OCI-LY3 (cell line): ENCODE measurements around the gene MMADHC.

Experiments used
- H2AFZ ChIP-seq: fragments of 200-600, 300-600 bp; shearing (Covaris generic); 2 replicates; pipeline ENCODE4 v1.6.0; 2014; ENCODE audit warnings: antibody characterized with exemption, low read depth, low read length
- H3K27ac ChIP-seq: fragments of 200-600, 300-600 bp; sonication (generic); 2 replicates; pipeline ENCODE4 v1.5.1; 2014; ENCODE audit warnings: mild to moderate bottlenecking, low read length, moderate library complexity, mixed read lengths
- H3K27me3 ChIP-seq: fragments of 200-600, 300-600 bp; sonication (generic); 2 replicates; pipeline ENCODE4 v1.6.1; 2014; ENCODE audit warnings: low read depth, low read length, mixed read lengths
- H3K36me3 ChIP-seq: fragments of 200-600, 300-600 bp; sonication (generic); replicated peaks from 2 replicates; pipeline ENCODE3; 2014; ENCODE audit warnings: low read depth, low read length, mixed read lengths
- H3K4me1 ChIP-seq: fragments of 300-600, 200-600 bp; sonication (generic); 2 replicates; pipeline ENCODE4 v1.6.1; 2014; ENCODE audit warnings: low read length, mixed read lengths
- H3K4me2 ChIP-seq: fragments of 200-600, 300-600 bp; sonication (generic); 2 replicates; pipeline ENCODE4 v1.6.1; 2014; ENCODE audit warnings: low read length, mixed read lengths
- H3K4me3 ChIP-seq: fragments of 300-600, 200-600 bp; sonication (generic); 2 replicates; pipeline ENCODE4 v1.5.1; 2014; ENCODE audit warnings: antibody characterized with exemption, mild to moderate bottlenecking, low read length, moderate library complexity
- H3K79me2 ChIP-seq: fragments of 300-600, 200-600 bp; shearing (Covaris generic); 2 replicates; pipeline ENCODE4 v1.6.1; 2014; ENCODE audit warnings: mild to moderate bottlenecking, low read length, mixed read lengths
- H3K9ac ChIP-seq: fragments of 300-600, 200-600 bp; shearing (Covaris generic); 2 replicates; pipeline ENCODE4 v1.6.0; 2014; ENCODE audit warnings: mild to moderate bottlenecking, low read length, moderate library complexity
- H3K9me3 ChIP-seq: fragments of 200-600, 300-600 bp; shearing (Covaris generic); 2 replicates; pipeline ENCODE4 v1.6.1; 2014; ENCODE audit warnings: low read length, mixed read lengths; ENCODE audit not compliant: insufficient read depth
- H4K20me1 ChIP-seq: fragments of 200-600, 300-600 bp; sonication (generic); 2 replicates; pipeline ENCODE4 v1.6.1; 2016; ENCODE audit warnings: low read length, mixed read lengths; ENCODE audit not compliant: insufficient read depth
- EZH2phosphoT487 ChIP-seq: fragments of 200-600 bp; shearing (Covaris generic); IDR thresholded peaks from 2 replicates; pipeline ENCODE4 v1.6.1; 2018; ENCODE audit warnings: antibody characterized with exemption, mixed run types, low read depth
- TF ChIP-seq, protein P1 (sequence below): fragments of 200-600, 300-600 bp; sonication (generic); IDR thresholded peaks from 2 replicates; pipeline ENCODE4 v1.5.1; 2014; ENCODE audit warnings: antibody characterized with exemption, low read length, low read depth

The MMADHC gene

DNA sequence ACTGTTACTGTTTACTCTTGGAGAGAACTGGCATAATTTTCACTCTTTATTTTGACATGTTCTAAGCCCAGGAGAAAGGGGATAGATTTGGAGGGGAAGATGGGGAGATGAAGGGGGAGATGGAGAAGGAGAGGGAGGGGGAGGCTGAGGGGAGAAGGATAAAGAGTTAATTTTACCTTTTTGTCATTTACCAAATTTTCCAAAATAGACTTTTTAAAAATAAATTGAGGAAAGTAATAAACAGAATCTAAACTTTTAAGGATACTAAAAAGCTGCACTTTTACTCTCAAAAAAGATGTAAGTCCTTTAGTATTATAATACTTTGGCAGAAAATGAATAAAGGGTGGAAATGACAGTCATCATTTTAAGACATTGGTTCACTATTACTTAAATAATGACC, 12.3 kb downstream of the MMADHC start:
- no peaks in the 10 kb centered on the region for H4K20me1 ChIP-seq

DNA sequence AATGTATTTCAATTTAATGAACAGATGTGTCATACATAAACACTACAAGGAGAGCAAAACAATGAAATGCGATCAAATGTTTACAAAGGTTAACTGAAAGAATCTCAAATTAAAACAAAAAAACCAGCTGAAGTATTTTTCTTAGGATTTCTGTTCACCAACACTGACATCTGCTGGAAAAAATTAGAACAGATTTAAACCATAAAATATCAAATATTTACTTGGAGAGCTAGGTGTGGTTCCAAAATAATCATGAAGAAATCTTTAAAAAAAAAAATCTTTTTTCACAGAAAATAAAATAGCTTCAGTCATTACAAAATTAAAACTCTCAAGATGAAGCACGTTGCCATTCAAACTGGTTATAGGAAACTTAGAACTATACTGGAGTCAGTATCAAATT, 13.8 kb downstream of the MMADHC start:
- no peaks in the 10 kb centered on the region for H3K27me3 ChIP-seq
- TF ChIP-seq, protein P1, sequence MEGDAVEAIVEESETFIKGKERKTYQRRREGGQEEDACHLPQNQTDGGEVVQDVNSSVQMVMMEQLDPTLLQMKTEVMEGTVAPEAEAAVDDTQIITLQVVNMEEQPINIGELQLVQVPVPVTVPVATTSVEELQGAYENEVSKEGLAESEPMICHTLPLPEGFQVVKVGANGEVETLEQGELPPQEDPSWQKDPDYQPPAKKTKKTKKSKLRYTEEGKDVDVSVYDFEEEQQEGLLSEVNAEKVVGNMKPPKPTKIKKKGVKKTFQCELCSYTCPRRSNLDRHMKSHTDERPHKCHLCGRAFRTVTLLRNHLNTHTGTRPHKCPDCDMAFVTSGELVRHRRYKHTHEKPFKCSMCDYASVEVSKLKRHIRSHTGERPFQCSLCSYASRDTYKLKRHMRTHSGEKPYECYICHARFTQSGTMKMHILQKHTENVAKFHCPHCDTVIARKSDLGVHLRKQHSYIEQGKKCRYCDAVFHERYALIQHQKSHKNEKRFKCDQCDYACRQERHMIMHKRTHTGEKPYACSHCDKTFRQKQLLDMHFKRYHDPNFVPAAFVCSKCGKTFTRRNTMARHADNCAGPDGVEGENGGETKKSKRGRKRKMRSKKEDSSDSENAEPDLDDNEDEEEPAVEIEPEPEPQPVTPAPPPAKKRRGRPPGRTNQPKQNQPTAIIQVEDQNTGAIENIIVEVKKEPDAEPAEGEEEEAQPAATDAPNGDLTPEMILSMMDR = peak; percentile 36; the same call in 1 of the 2 replicates
- TF ChIP-seq EZH2phosphoT487 = no peak
- H3K9ac ChIP-seq = no peak overlapping the region
- H3K4me1 ChIP-seq = no peaks in the 10 kb centered on the region
- H4K20me1 ChIP-seq = no peaks in the 10 kb centered on the region
- no peak overlapping the region for H2AFZ ChIP-seq
- H3K9me3 ChIP-seq = no peaks in the 10 kb centered on the region
- H3K4me2 ChIP-seq = no peak overlapping the region
- no peak overlapping the region for H3K27ac ChIP-seq
- H3K36me3 ChIP-seq = peaks cover 51% of the 10 kb centered on the region
- H3K79me2 ChIP-seq = 0 out of 2 replicates have a peak, but pooled peaks cover 2% of the 10 kb centered on the region
- no peak overlapping the region for H3K4me3 ChIP-seq

More for the DNA sequence above, 12.3 kb downstream of the MMADHC start:
- no peaks in the 10 kb centered on the region for H3K4me1 ChIP-seq
- H3K36me3 ChIP-seq = peaks cover 50% of the 10 kb centered on the region
- no peak overlapping the region for H2AFZ ChIP-seq
- H3K79me2 ChIP-seq = peaks cover 8% of the 10 kb centered on the region; the same call in 1 of the 2 replicates
- H3K9ac ChIP-seq = no peak overlapping the region
- H3K27ac ChIP-seq = no peak overlapping the region
- H3K4me2 ChIP-seq = no peak overlapping the region
- no peak overlapping the region for H3K4me3 ChIP-seq
- no peaks in the 10 kb centered on the region for H3K27me3 ChIP-seq
- no peaks in the 10 kb centered on the region for H3K9me3 ChIP-seq
- TF ChIP-seq, protein P1 = no peak
- no peak for TF ChIP-seq EZH2phosphoT487

DNA sequence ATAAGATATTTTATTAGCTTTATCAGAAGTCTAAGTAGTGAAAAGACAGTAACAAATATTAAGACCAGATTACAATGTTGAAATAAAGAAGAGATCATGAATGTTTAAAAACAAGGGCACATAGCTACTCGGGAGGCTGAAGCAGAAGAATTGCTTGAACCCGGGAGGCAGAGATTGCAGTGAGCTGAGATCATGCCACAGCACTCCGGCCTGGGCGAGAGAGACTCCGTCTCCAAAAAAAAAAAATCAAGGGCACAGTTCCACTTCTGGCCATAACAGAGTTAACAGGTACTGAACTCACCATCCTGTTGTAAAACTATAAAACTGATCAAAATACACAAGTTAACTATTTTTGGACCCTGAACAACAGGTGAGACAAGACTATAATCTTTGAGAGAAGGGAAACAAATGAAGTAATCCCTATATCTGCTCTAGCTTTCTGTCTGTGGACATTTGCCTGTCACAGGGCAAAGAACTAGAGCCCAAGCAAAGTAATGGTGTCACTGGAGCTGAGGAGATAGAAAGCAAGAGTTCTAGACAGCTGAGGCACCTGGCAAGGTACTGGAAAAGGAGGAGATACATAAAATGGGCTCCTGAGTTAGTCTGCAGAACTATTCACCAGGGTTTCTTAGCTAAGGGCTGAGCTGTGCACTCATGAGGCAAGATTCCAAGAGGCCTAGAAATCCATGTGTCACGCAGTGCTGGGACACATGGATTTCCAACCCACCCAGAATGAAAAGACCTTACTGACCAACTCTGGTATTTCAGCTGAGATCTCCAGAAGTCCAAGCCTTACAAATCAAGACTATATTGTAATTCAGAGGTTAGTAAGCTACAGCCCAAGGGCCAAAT, 15.2 kb downstream of the MMADHC start:
- no peak overlapping the region for H3K9ac ChIP-seq
- H3K4me1 ChIP-seq = no peaks in the 10 kb centered on the region
- no peak overlapping the region for H3K4me3 ChIP-seq
- H3K4me2 ChIP-seq = no peak overlapping the region
- peaks cover 55% of the 10 kb centered on the region for H3K36me3 ChIP-seq
- H3K27ac ChIP-seq = no peak overlapping the region
- no peaks in the 10 kb centered on the region for H3K9me3 ChIP-seq
- H3K27me3 ChIP-seq = no peaks in the 10 kb centered on the region
- H2AFZ ChIP-seq = no peak overlapping the region
- TF ChIP-seq, protein P1 = no peak
- TF ChIP-seq EZH2phosphoT487 = no peak
- H4K20me1 ChIP-seq = no peaks in the 10 kb centered on the region
- no peaks in the 10 kb centered on the region for H3K79me2 ChIP-seq

DNA sequence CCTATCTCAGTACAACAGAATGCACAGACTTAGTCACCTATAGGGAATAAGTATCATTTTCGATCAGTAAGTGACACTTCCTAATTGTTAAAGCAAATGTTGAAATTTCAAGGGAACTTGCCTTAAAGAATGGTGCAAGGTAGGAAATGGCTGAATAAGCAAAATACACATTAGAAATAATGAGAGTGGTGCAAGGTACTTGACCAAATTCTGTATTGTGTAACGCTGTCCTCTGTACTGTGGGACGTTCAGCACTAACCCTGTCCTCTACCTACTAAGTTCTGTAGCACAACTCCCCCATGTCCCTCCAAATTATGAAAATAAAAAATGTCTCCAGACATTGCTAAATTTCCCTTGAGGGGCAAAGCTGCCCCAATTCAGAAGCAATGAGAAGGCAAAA, 19.4 kb downstream of the MMADHC start:
- H3K79me2 ChIP-seq = no peaks in the 10 kb centered on the region
- H3K4me2 ChIP-seq = no peak overlapping the region
- TF ChIP-seq, protein P1 = no peak
- no peak for TF ChIP-seq EZH2phosphoT487
- peaks cover 41% of the 10 kb centered on the region for H3K36me3 ChIP-seq
- H3K9me3 ChIP-seq = no peaks in the 10 kb centered on the region
- H4K20me1 ChIP-seq = no peaks in the 10 kb centered on the region
- H3K27ac ChIP-seq = no peak overlapping the region
- H3K4me3 ChIP-seq = no peak overlapping the region
- no peaks in the 10 kb centered on the region for H3K27me3 ChIP-seq
- no peak overlapping the region for H2AFZ ChIP-seq
- no peaks in the 10 kb centered on the region for H3K4me1 ChIP-seq
- H3K9ac ChIP-seq = no peak overlapping the region
